GM23338 (cell line): ENCODE measurements around the gene DOCK10. TPM values are rescaled to one million over a fixed set of nuclear protein-coding genes. Genes with fewer than 3 reads are reported as not detected.

ENCODE experiments used
- ATAC-seq: fragments of 200-7000 bp; cut with Tn5 transposase; 3 replicates; pipeline ENCODE4 v1.9.1; 2020
- DNase-seq: peaks from one replicate; pipeline ENCODE4 v3.0.0-alpha.2; 2015; ENCODE audit warnings: low spot score
- H2AFZ ChIP-seq: fragments of 200-600 bp; sonication (generic); 2 replicates; pipeline ENCODE4 v1.8.0; 2016; ENCODE audit warnings: antibody characterized with exemption, mild to moderate bottlenecking, moderate library complexity
- H3F3A ChIP-seq: fragments of 200-600 bp; sonication (generic); replicated peaks from 2 replicates; pipeline ENCODE4 v1.8.0; 2017; ENCODE audit warnings: antibody characterized with exemption, mixed run types, low read depth
- H3K27ac ChIP-seq: fragments of 200-600 bp; sonication (generic); 2 replicates; pipeline ENCODE4 v1.6.1; 2016; ENCODE audit warnings: low read depth
- H3K27me3 ChIP-seq: fragments of 200-600 bp; sonication (generic); 2 replicates; pipeline ENCODE4 v1.8.0; 2016; ENCODE audit warnings: mild to moderate bottlenecking, mixed run types, moderate library complexity; ENCODE audit not compliant: insufficient read depth
- H3K36me3 ChIP-seq: fragments of 200-600 bp; sonication (generic); 2 replicates; pipeline ENCODE4 v1.8.0; 2016; ENCODE audit warnings: mild to moderate bottlenecking; ENCODE audit not compliant: insufficient read depth
- H3K4me1 ChIP-seq: fragments of 200-600 bp; sonication (generic); 2 replicates; pipeline ENCODE4 v1.8.0; 2016; ENCODE audit warnings: mild to moderate bottlenecking, moderate library complexity; ENCODE audit not compliant: insufficient read depth
- H3K4me2 ChIP-seq: fragments of 200-600 bp; sonication (generic); 2 replicates; pipeline ENCODE4 v1.7.1; 2017; ENCODE audit warnings: mixed run types
- H3K4me3 ChIP-seq: fragments of 200-600 bp; sonication (generic); 2 replicates; pipeline ENCODE4 v1.6.1; 2016; ENCODE audit warnings: mixed run types
- H3K79me2 ChIP-seq: fragments of 200-600 bp; sonication (generic); replicated peaks from 2 replicates; pipeline ENCODE4 v1.8.0; 2017; ENCODE audit warnings: mild to moderate bottlenecking; ENCODE audit not compliant: insufficient read depth
- H3K9me2 ChIP-seq: fragments of 200-600 bp; sonication (generic); 2 replicates; pipeline ENCODE4 v1.8.0; 2017; ENCODE audit not compliant: insufficient read depth
- H4K20me1 ChIP-seq: fragments of 200-600 bp; sonication (generic); replicated peaks from 2 replicates; pipeline ENCODE4 v1.8.0; 2017; ENCODE audit warnings: mild to moderate bottlenecking; ENCODE audit not compliant: insufficient read depth
- H3K27ac Mint-ChIP-seq: 2 replicates; pipeline ENCODE4 v1.8.0; 2020; ENCODE audit warnings: inconsistent platforms, mild to moderate bottlenecking, moderate library complexity, mixed read lengths
- H3K27me3 Mint-ChIP-seq: 3 replicates; pipeline ENCODE4 v1.8.0; 2022; ENCODE audit warnings: low read depth, mild to moderate bottlenecking, moderate library complexity, mixed read lengths, inconsistent platforms; ENCODE audit not compliant: insufficient read depth, poor library complexity
- H3K36me3 Mint-ChIP-seq: 3 replicates; pipeline ENCODE4 v1.8.0; 2021; ENCODE audit warnings: low read depth, mild to moderate bottlenecking, inconsistent platforms, moderate library complexity, mixed read lengths
- H3K4me1 Mint-ChIP-seq: 3 replicates; pipeline ENCODE4 v1.8.0; 2020; ENCODE audit warnings: mild to moderate bottlenecking, inconsistent platforms, mixed read lengths
- H3K4me3 Mint-ChIP-seq: 3 replicates; pipeline ENCODE4 v1.8.0; 2021; ENCODE audit warnings: moderate library complexity, mild to moderate bottlenecking, inconsistent platforms, mixed read lengths
- H3K9me3 Mint-ChIP-seq: 3 replicates; pipeline ENCODE4 v1.8.0; 2020; ENCODE audit warnings: moderate library complexity, mild to moderate bottlenecking, inconsistent platforms, mixed read lengths
- CREB1 ChIP-seq: fragments of 250-450 bp; sonication (Bioruptor Pico); IDR thresholded peaks from 2 replicates; pipeline ENCODE4 v1.5.0; 2020; ENCODE audit warnings: low read depth, mild to moderate bottlenecking, moderate library complexity
- CTCF ChIP-seq, 2 experiments: fragments of 200-600 bp in 1 of 2; sonication (generic) in 1 of 2; conservative IDR thresholded peaks; 2 replicates each; pipeline versions ENCODE4 v1.5.1 to v1.6.1; 2016 to 2017; ENCODE audit warnings: antibody characterized with exemption in 2 of 2, low read depth in 2 of 2, mild to moderate bottlenecking in 2 of 2, moderate library complexity in 1 of 2
- ETS1 ChIP-seq: IDR thresholded peaks from 2 replicates; pipeline ENCODE4 v1.6.1; 2016; ENCODE audit warnings: antibody characterized with exemption
- EZH2 ChIP-seq: fragments of 200-600 bp; sonication (generic); IDR thresholded peaks from one replicate; pipeline ENCODE4 v1.8.0; 2017; ENCODE audit warnings: antibody characterized with exemption, mild to moderate bottlenecking, low read depth; ENCODE audit not compliant: unreplicated experiment
- EZH2phosphoT487 ChIP-seq: fragments of 200-600 bp; sonication (generic); IDR thresholded peaks from one replicate; pipeline ENCODE4 v1.8.1; 2018; ENCODE audit warnings: antibody characterized with exemption; ENCODE audit not compliant: unreplicated experiment
- JUNB ChIP-seq: IDR thresholded peaks from one replicate; pipeline ENCODE4 v1.6.1; 2016; ENCODE audit warnings: antibody characterized with exemption; ENCODE audit not compliant: unreplicated experiment
- NANOG ChIP-seq: IDR thresholded peaks from 2 replicates; pipeline ENCODE4 v1.6.1; 2016; ENCODE audit warnings: antibody characterized with exemption, borderline replicate concordance
- POLR2AphosphoS5 ChIP-seq: IDR thresholded peaks from 2 replicates; pipeline ENCODE4 v1.6.1; 2016; ENCODE audit warnings: antibody characterized with exemption, low read depth
- REST ChIP-seq: IDR thresholded peaks from one replicate; pipeline ENCODE4 v1.6.1; 2018; ENCODE audit warnings: antibody characterized with exemption; ENCODE audit not compliant: unreplicated experiment
- STAT1 ChIP-seq: IDR thresholded peaks from one replicate; pipeline ENCODE4 v1.6.1; 2016; ENCODE audit warnings: antibody characterized with exemption; ENCODE audit not compliant: unreplicated experiment
- ZNF114 ChIP-seq: fragments of 250-450 bp; sonication (Bioruptor Pico); IDR thresholded peaks from 2 replicates; pipeline ENCODE4 v1.5.0; 2020; ENCODE audit warnings: mild to moderate bottlenecking, moderate library complexity
- ZNF331 ChIP-seq: fragments of 250-450 bp; sonication (Bioruptor Pico); IDR thresholded peaks from 2 replicates; pipeline ENCODE4 v1.5.0; 2020; ENCODE audit warnings: low read depth, mild to moderate bottlenecking, moderate library complexity
- ZNF462 ChIP-seq: fragments of 250-450 bp; sonication (Bioruptor Pico); IDR thresholded peaks from 2 replicates; pipeline ENCODE4 v1.5.0; 2020; ENCODE audit warnings: mild to moderate bottlenecking, moderate library complexity
- polyA plus RNA-seq: library from polyadenylated mRNA; unstranded; fragments of >200 nt; fragmentation: Nextera tagmentation; extraction: Ambion mirVana; gene quantifications from 2 replicates; pipeline ENCODE4 v1.2.1, GENCODE V29; 2016
- total RNA-seq: library from RNA; depleted of rRNA; stranded (reverse); fragments of >200 nt; shearing (Covaris generic); gene quantifications from 2 replicates; pipeline ENCODE4 v1.2.3, GENCODE V29; 2014

DOCK10 gene
- total and polyA plus RNA-seq, 2 experiments from 2014 or later = 1.0 to 1.7 TPM

GRCh38 chr2:224875841-224876240 is 166.4 kb downstream of the DOCK10 start:
- Mint-ChIP-seq H3K9me3 (no peaks in the 10 kb centered on the region), H3K4me1 (no peaks in the 10 kb centered on the region), H3K27ac (no peak overlapping the region), H3K36me3 (no peaks in the 10 kb centered on the region), H3K27me3 (peaks cover 3% of the 10 kb centered on the region), H3K4me3 (no peak overlapping the region)
- Histone ChIP-seq H3K27ac (no peak overlapping the region), H3K79me2 (no peaks in the 10 kb centered on the region), H4K20me1 (no peaks in the 10 kb centered on the region), H3K4me2 (no peak overlapping the region), H3K36me3 (no peaks in the 10 kb centered on the region), H2AFZ (no peak overlapping the region), H3K9me2 (no peaks in the 10 kb centered on the region), H3K4me1 (no peaks in the 10 kb centered on the region), H3F3A (no peaks in the 10 kb centered on the region), H3K4me3 (no peak overlapping the region), H3K27me3 (no peaks in the 10 kb centered on the region)
- DNase-seq (no peak), ATAC-seq (no peak)
- TF ChIP-seq ETS1 = no peak
- TF ChIP-seq EZH2 = no peak
- no peak for TF ChIP-seq ZNF462
- TF ChIP-seq ZNF114 (CRISPR knock-in tag) = no peak
- no peak for TF ChIP-seq CTCF (conservative IDR thresholded peaks at IDR 0.05; ENCODE audit: low read depth in 2 of 2)
- no peak for TF ChIP-seq JUNB
- no peak for TF ChIP-seq REST
- no peak for TF ChIP-seq EZH2phosphoT487
- TF ChIP-seq STAT1 = no peak
- no peak for TF ChIP-seq ZNF331 (CRISPR knock-in tag)
- TF ChIP-seq NANOG = no peak
- TF ChIP-seq CREB1 = no peak
- no peak for TF ChIP-seq POLR2AphosphoS5
